Measurements from ENCODE around the gene MEIOB.

DNA sequence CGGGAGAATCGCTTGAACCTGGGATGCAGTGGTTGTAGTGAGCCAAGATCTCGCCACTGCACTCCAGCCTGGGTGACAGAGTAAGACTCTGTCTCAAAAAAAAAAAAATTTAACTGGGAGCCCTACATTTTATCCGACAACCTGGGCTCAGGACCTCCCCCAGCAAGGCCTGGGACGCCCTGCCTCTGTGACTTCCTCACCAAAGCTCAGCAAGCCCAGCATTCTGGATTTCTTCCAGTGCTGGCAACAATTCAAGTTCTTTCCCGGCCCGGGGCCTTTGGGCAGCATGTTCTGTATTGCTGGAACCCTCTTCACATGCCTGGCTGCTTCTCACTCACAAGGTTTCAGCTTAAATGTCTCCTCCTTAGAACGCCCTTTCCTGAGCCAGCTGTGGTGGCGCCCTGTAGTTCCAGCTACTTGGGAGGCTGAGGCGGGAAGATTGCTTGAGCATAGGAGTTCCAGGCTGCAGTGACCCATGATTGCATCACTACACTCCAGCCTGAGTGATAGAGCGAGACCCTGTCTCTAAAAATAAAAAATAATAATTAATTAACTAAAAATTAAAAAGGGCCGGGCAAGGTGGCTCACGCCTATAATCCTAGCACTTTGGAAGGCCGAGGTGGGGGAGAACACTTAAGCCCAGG lies 15.9 kb upstream of the MEIOB start:
- TF ChIP-seq, protein P1, sequence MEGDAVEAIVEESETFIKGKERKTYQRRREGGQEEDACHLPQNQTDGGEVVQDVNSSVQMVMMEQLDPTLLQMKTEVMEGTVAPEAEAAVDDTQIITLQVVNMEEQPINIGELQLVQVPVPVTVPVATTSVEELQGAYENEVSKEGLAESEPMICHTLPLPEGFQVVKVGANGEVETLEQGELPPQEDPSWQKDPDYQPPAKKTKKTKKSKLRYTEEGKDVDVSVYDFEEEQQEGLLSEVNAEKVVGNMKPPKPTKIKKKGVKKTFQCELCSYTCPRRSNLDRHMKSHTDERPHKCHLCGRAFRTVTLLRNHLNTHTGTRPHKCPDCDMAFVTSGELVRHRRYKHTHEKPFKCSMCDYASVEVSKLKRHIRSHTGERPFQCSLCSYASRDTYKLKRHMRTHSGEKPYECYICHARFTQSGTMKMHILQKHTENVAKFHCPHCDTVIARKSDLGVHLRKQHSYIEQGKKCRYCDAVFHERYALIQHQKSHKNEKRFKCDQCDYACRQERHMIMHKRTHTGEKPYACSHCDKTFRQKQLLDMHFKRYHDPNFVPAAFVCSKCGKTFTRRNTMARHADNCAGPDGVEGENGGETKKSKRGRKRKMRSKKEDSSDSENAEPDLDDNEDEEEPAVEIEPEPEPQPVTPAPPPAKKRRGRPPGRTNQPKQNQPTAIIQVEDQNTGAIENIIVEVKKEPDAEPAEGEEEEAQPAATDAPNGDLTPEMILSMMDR (IDR thresholded peaks at IDR 0.05), result no peak
- no peak for TF ChIP-seq POLR2A (IDR thresholded peaks at IDR 0.05)

Data from esophagus squamous epithelium (tissue), 4 donors.